Measurements from ENCODE around the gene KIF9. TPM values are rescaled to one million over a fixed set of nuclear protein-coding genes. Genes with fewer than 3 reads are reported as not detected.

Gene KIF9
- total and polyA plus RNA-seq, 2 of the 8 experiments (the other 6 are each of a cell fraction or from before 2014, with no cell fraction given) = 5.0 to 8.0 TPM

DNA sequence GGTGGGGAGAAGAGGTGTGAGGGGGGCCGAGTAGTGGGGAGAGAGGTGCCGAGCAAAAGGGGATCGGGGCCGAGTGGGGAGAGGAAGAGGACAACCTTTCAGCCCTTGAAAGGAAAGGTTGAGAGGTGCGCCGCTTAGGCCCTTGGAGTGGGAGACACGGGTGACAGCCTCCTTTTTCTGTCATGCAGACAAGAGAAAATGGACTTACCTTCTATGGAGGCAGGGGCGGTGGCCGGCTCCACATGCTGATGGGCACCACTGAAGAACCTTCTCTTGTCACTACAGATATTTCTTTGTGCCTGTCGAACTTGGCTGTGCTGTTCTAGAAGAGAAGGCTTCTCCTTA, 566 bp upstream of the KIF9 start:
- TF ChIP-seq TAF7 (optimal IDR thresholded peaks at IDR 0.05; ENCODE audit: borderline replicate concordance, low read depth, low read length) = no peak
- no peak for TF ChIP-seq JUN (IDR thresholded peaks at IDR 0.05; ENCODE audit: low read depth, low read length)
- TF ChIP-seq SIN3A (conservative IDR thresholded peaks at IDR 0.05 in 1 of 2, IDR thresholded peaks at IDR 0.05 in 1 of 2; ENCODE audit: low read depth in 1 of 2, low read length in 2 of 2) = 0 out of 4 replicates have a peak, but pooled peaks have one; percentile 8 to 68
- TF ChIP-seq MAX (IDR thresholded peaks at IDR 0.05) = no peak
- TF ChIP-seq EZH2 (IDR thresholded peaks at IDR 0.05; ENCODE audit: low read depth, low read length, severe bottlenecking) = no peak
- no peak for TF ChIP-seq CTCF (IDR thresholded peaks at IDR 0.05; ENCODE audit: control extremely low read depth in 1 of 3, insufficient read depth in 1 of 3, low read depth in 1 of 3, low read length in 3 of 3)
- no peak overlapping the region for H2AK5ac ChIP-seq (ENCODE audit: low read depth, low read length)
- ChIA-PET CTCF (ENCODE audit: partially characterized antibody) (interaction anchor here (0.8 to 2.4 kb wide), 5 partner anchors 10 to 42 kb away, joined by 3 to 7 read pairs (median 4); no protein-coding TSS in a partner anchor), POLR2A (ENCODE audit: partially characterized antibody) (interaction anchor here (0.6 to 3.1 kb wide), 9 partner anchors 8 to 709 kb away, joined by 3 to 22 read pairs (median 5); partner anchors contain the start of gene SETD2)
- peak overlapping the region; percentile 99 for H2BK5ac ChIP-seq (ENCODE audit: low read depth, low read length)
- no peak overlapping the region for H4K91ac ChIP-seq (replicated peaks; ENCODE audit: insufficient read length, low read length)
- peaks cover 0 to 4% (median under 1%) of the 10 kb centered on the region in 4 experiments; a peak in 3 of 7 replicates for H3K4me1 ChIP-seq (replicated peaks in 1 of 4; ENCODE audit: control insufficient read depth in 3 of 4, insufficient read depth in 4 of 4, low read length in 3 of 4)
- no peak overlapping the region for H2BK12ac ChIP-seq (ENCODE audit: low read depth, low read length)
- H2BK15ac ChIP-seq (ENCODE audit: low read length) = no peak overlapping the region
- H3K27ac ChIP-seq (ENCODE audit: low read depth, low read length) = no peak overlapping the region
- no peak overlapping the region for H4K5ac ChIP-seq (ENCODE audit: insufficient read length, low read depth, low read length)
- FAIRE-seq = no peak
- no peaks in the 10 kb centered on the region for H3K9me3 ChIP-seq (ENCODE audit: insufficient read depth in 2 of 2, low read depth in 1 of 2, low read length in 1 of 2)
- H2BK20ac ChIP-seq (ENCODE audit: low read length) = no peak overlapping the region
- no peaks in the 10 kb centered on the region for H4K20me1 ChIP-seq (replicated peaks in 1 of 2; ENCODE audit: control insufficient read depth in 1 of 2, insufficient read depth in 2 of 2, low read length in 2 of 2)
- no peaks in the 10 kb centered on the region for H3K27me3 ChIP-seq (replicated peaks in 1 of 4; ENCODE audit: control insufficient read depth in 3 of 4, extremely low read depth in 1 of 4, insufficient read depth in 3 of 4, low read length in 3 of 4)
- 0% methylated on average over 6 of the region's 10 CpGs; no CpG with 5 or more reads in 1 of the 2 experiments for WGBS, 2 experiments (ENCODE audit: extremely low coverage in 1 of 2, insufficient coverage in 1 of 2, insufficient read length in 1 of 2, insufficient replicate concordance in 2 of 2, low coverage in 1 of 2, low lambda C conversion rate in 2 of 2, missing lambda C conversion rate in 1 of 2)
- H3K4me3 ChIP-seq (ENCODE audit: extremely low read depth in 1 of 4, insufficient read depth in 2 of 4, low read depth in 3 of 4, low read length in 4 of 4) = peak overlapping the region; percentile 82 to 98 (median 90)
- peak overlapping the region; percentile 78 to 99 for H3K4me2 ChIP-seq (ENCODE audit: insufficient read depth in 1 of 2, low read depth in 2 of 2, low read length in 2 of 2)
- no peak overlapping the region for H2BK120ac ChIP-seq (replicated peaks; ENCODE audit: low read depth, low read length)
- peaks cover 0 to 6% (median 1%) of the 10 kb centered on the region in 4 experiments; a peak in 4 of 8 replicates for H3K36me3 ChIP-seq (ENCODE audit: control insufficient read depth in 2 of 4, insufficient read depth in 4 of 4, low read length in 3 of 4)
- peak overlapping the region; percentile 1 for H3K4ac ChIP-seq (replicated peaks; ENCODE audit: insufficient read length, low read depth, low read length)
- H3K9ac ChIP-seq (replicated peaks in 1 of 4; ENCODE audit: extremely low read depth in 1 of 4, low read depth in 3 of 4, low read length in 3 of 4) = peak overlapping the region in 3 of 4 experiments; percentile 8 to 92 (median 87); a peak in 5 of 7 replicates
- H3K18ac ChIP-seq (ENCODE audit: extremely low read depth, low read length) = no peak overlapping the region
- peaks cover 3 to 40% of the 10 kb centered on the region in 2 experiments; a peak in 3 of 4 replicates for H3K79me2 ChIP-seq (ENCODE audit: control insufficient read depth in 1 of 2, insufficient read depth in 2 of 2, low read length in 2 of 2)
- peaks cover 6% of the 10 kb centered on the region; the same call in 1 of the 2 replicates for H3K79me1 ChIP-seq (ENCODE audit: low read depth, low read length)
- H3K23ac ChIP-seq (ENCODE audit: insufficient read length) = no peak overlapping the region
- DNase-seq (ENCODE audit: low read depth in 1 of 2, low spot score in 2 of 2) = no peak
- H3K14ac ChIP-seq (ENCODE audit: insufficient read length) = no peak overlapping the region
- H3K23me2 ChIP-seq (ENCODE audit: low read depth, low read length) = peaks cover 7% of the 10 kb centered on the region
- H2AFZ ChIP-seq (ENCODE audit: low read length) = no peak overlapping the region
- H4K8ac ChIP-seq (ENCODE audit: extremely low read depth, insufficient read depth, low read length) = no peak overlapping the region
- H3K56ac ChIP-seq (replicated peaks; ENCODE audit: insufficient read length, low read depth, low read length) = no peak overlapping the region
